BLaER1 treated with 17β-estradiol and CSF1 and Interleukin-3, amounts not matched to agents 10 nM and 100 nM (cell line): ENCODE data around the gene RSAD1.

Experiments
- H3K27ac ChIP-seq, 11 experiments: shearing (Covaris generic); formaldehyde crosslinking; 2 replicates each; pipeline ENCODE4 v1.8.1; 2022
- H3K27me3 ChIP-seq, 11 experiments: shearing (Covaris generic); formaldehyde crosslinking; 2 replicates each; pipeline ENCODE4 v1.8.1; 2022
- H3K36me3 ChIP-seq, 11 experiments: shearing (Covaris generic); formaldehyde crosslinking; 2 replicates each; pipeline ENCODE4 v1.8.1; 2022
- H3K4me1 ChIP-seq, 10 experiments: shearing (Covaris generic); formaldehyde crosslinking; 2 replicates each; pipeline ENCODE4 v1.8.1; 2022
- H3K4me2 ChIP-seq, 11 experiments: shearing (Covaris generic); formaldehyde crosslinking; 2 replicates each; pipeline ENCODE4 v1.8.1; 2022
- H3K4me3 ChIP-seq, 10 experiments: shearing (Covaris generic); formaldehyde crosslinking; 2 replicates each; pipeline ENCODE4 v1.8.1; 2022
- H3K9ac ChIP-seq, 11 experiments: shearing (Covaris generic); formaldehyde crosslinking; 2 replicates each; pipeline ENCODE4 v1.8.1; 2022
- H3K9me3 ChIP-seq, 11 experiments: shearing (Covaris generic); formaldehyde crosslinking; replicated peaks in 1 of 11; 2 replicates each; pipeline ENCODE4 v1.8.1; 2022
- H4K20me1 ChIP-seq, 11 experiments: shearing (Covaris generic); formaldehyde crosslinking; 2 replicates each; pipeline ENCODE4 v1.8.1; 2022
- Cebpa-rat ChIP-seq, 11 experiments: shearing (Covaris generic); IDR thresholded peaks; 2 replicates each; pipeline ENCODE4 v1.8.1; 2022

RSAD1 gene

GRCh38 chr17:50478391-50479381 is at the start of gene RSAD1:
TSS of gene RSAD1 (plus strand) at chr17:50478860. CDS start at chr17:50478885, 25 bp downstream.
- peak within 1 kb of the TSS in 10 of 11 experiments; percentile 41 to 88 (median 80); a peak in 21 of 22 replicates for H3K27ac ChIP-seq
- no peaks in the 10 kb centered on the region for H3K27me3 ChIP-seq
- peak within 1 kb of the TSS; percentile 63 to 86 (median 76) for H3K4me3 ChIP-seq
- peak within 1 kb of the TSS; percentile 75 to 96 (median 82) for H3K4me2 ChIP-seq
- peaks cover 0 to 24% (median 7%) of the 10 kb centered on the region in 11 experiments; a peak in 13 of 22 replicates for H4K20me1 ChIP-seq
- no peak for TF ChIP-seq Cebpa-rat (IDR thresholded peaks at IDR 0.05)
- H3K36me3 ChIP-seq, result peaks cover 19 to 40% (median 30%) of the 10 kb centered on the region in 11 experiments
- H3K4me1 ChIP-seq, result peaks cover 21 to 41% (median 27%) of the 10 kb centered on the region in 10 experiments
- no peaks in the 10 kb centered on the region for H3K9me3 ChIP-seq
- H3K9ac ChIP-seq, result peak within 1 kb of the TSS; percentile 68 to 87 (median 82)

- H3K9me3 ChIP-seq, result no peaks in the 10 kb centered on the region
- TF ChIP-seq Cebpa-rat (IDR thresholded peaks at IDR 0.05), result no peak
- no peak overlapping the region for H3K4me3 ChIP-seq
- peak overlapping the region in 2 of 11 experiments; percentile 34 to 44; a peak in 2 of 22 replicates for H3K9ac ChIP-seq
- H3K4me2 ChIP-seq, result peak overlapping the region in 2 of 11 experiments; percentile 13 to 18; a peak in 1 of 22 replicates
- H4K20me1 ChIP-seq, result peaks cover 0 to 50% (median 0%) of the 10 kb centered on the region in 11 experiments; a peak in 4 of 22 replicates
- no peaks in the 10 kb centered on the region for H3K27me3 ChIP-seq
- H3K4me1 ChIP-seq, result peaks cover 29 to 41% (median 35%) of the 10 kb centered on the region in 10 experiments
- peaks cover 0 to 35% (median 0%) of the 10 kb centered on the region in 11 experiments; a peak in 8 of 22 replicates for H3K36me3 ChIP-seq
- H3K27ac ChIP-seq, result no peak overlapping the region
Observed at GRCh38 chr17:50429793-50430192, 48.9 kb upstream of the RSAD1 start.

GRCh38 chr17:50430821-50431618 is 47.6 kb upstream of the RSAD1 start:
- no peak overlapping the region for H3K27ac ChIP-seq
- no peak overlapping the region for H3K4me3 ChIP-seq
- H3K27me3 ChIP-seq, result no peaks in the 10 kb centered on the region
- H3K9me3 ChIP-seq, result no peaks in the 10 kb centered on the region
- TF ChIP-seq Cebpa-rat (IDR thresholded peaks at IDR 0.05), result no peak
- no peak overlapping the region for H3K4me2 ChIP-seq
- peaks cover 19 to 30% (median 25%) of the 10 kb centered on the region in 10 experiments for H3K4me1 ChIP-seq
- peaks cover 0 to 60% (median 0%) of the 10 kb centered on the region in 11 experiments; a peak in 4 of 22 replicates for H4K20me1 ChIP-seq
- peaks cover 0 to 42% (median 9%) of the 10 kb centered on the region in 11 experiments; a peak in 9 of 22 replicates for H3K36me3 ChIP-seq
- H3K9ac ChIP-seq, result no peak overlapping the region

GRCh38 chr17:50432125-50432762 is 46.4 kb upstream of the RSAD1 start:
- no peaks in the 10 kb centered on the region for H3K9me3 ChIP-seq
- H3K36me3 ChIP-seq, result peaks cover 0 to 52% (median 12%) of the 10 kb centered on the region in 11 experiments; a peak in 14 of 22 replicates
- peaks cover 10 to 26% (median 17%) of the 10 kb centered on the region in 10 experiments for H3K4me1 ChIP-seq
- no peak overlapping the region for H3K9ac ChIP-seq
- H3K27me3 ChIP-seq, result no peaks in the 10 kb centered on the region
- peaks cover 0 to 65% (median 0%) of the 10 kb centered on the region in 11 experiments; a peak in 4 of 22 replicates for H4K20me1 ChIP-seq
- H3K4me3 ChIP-seq, result no peak overlapping the region
- no peak overlapping the region for H3K4me2 ChIP-seq
- H3K27ac ChIP-seq, result no peak overlapping the region
- TF ChIP-seq Cebpa-rat (IDR thresholded peaks at IDR 0.05), result no peak

GRCh38 chr17:50437409-50437808 is 41.3 kb upstream of the RSAD1 start:
- Histone ChIP-seq H3K36me3 (peaks cover 0 to 63% (median 15%) of the 10 kb centered on the region in 11 experiments; a peak in 14 of 22 replicates), H4K20me1 (peaks cover 0 to 70% (median 0%) of the 10 kb centered on the region in 11 experiments; a peak in 4 of 22 replicates), H3K27ac (no peak overlapping the region), H3K4me2 (no peak overlapping the region), H3K4me3 (no peak overlapping the region), H3K27me3 (no peaks in the 10 kb centered on the region), H3K4me1 (peaks cover 0 to 5% (median 0%) of the 10 kb centered on the region in 10 experiments; a peak in 2 of 20 replicates), H3K9ac (no peak overlapping the region), H3K9me3 (no peaks in the 10 kb centered on the region)
- TF ChIP-seq Cebpa-rat (IDR thresholded peaks at IDR 0.05), result no peak

- no peak for TF ChIP-seq Cebpa-rat (IDR thresholded peaks at IDR 0.05)
- Histone ChIP-seq H3K9me3 (no peaks in the 10 kb centered on the region), H3K4me3 (no peak overlapping the region), H3K9ac (no peak overlapping the region), H3K27ac (no peak overlapping the region), H3K36me3 (peaks cover 0 to 56% (median 12%) of the 10 kb centered on the region in 11 experiments; a peak in 14 of 22 replicates), H3K27me3 (no peaks in the 10 kb centered on the region), H4K20me1 (peaks cover 0 to 72% (median 0%) of the 10 kb centered on the region in 11 experiments; a peak in 3 of 22 replicates), H3K4me1 (peaks cover 0 to 3% (median 0%) of the 10 kb centered on the region in 10 experiments; a peak in 2 of 20 replicates), H3K4me2 (no peak overlapping the region)
Observed at GRCh38 chr17:50439008-50439407, 39.7 kb upstream of the RSAD1 start.

- H3K4me1 ChIP-seq, result no peaks in the 10 kb centered on the region
- no peak for TF ChIP-seq Cebpa-rat (IDR thresholded peaks at IDR 0.05)
- no peak overlapping the region for H3K4me3 ChIP-seq
- no peak overlapping the region for H3K9ac ChIP-seq
- H3K27me3 ChIP-seq, result no peaks in the 10 kb centered on the region
- H3K27ac ChIP-seq, result no peak overlapping the region
- H3K4me2 ChIP-seq, result no peak overlapping the region
- H3K9me3 ChIP-seq, result no peaks in the 10 kb centered on the region
- H3K36me3 ChIP-seq, result peaks cover 0 to 54% (median 11%) of the 10 kb centered on the region in 11 experiments; a peak in 13 of 22 replicates
- peaks cover 0 to 74% (median 0%) of the 10 kb centered on the region in 11 experiments; a peak in 3 of 22 replicates for H4K20me1 ChIP-seq
Observed at GRCh38 chr17:50440172-50440837, 38.4 kb upstream of the RSAD1 start.
